ENCODE data around the gene CACNA1B. TPM values are rescaled to one million over a fixed set of nuclear protein-coding genes. Genes with fewer than 3 reads are reported as not detected.
"Not testable (repeated sequence)": the region's sequence is repeated elsewhere in the genome, so short reads cannot be mapped to it uniquely, and the experiment has no call there.

Gene CACNA1B
- total RNA-seq, 1 donor: under 0.01 TPM

GRCh38 chr9:137882506-137882821, 4.9 kb downstream of the CACNA1B start:
- no peaks in the 10 kb centered on the region for H3K79me2 ChIP-seq (ENCODE audit: insufficient read depth, low read length)
- H3K27me3 ChIP-seq (ENCODE audit: insufficient read depth, low read length): peaks cover 4% of the 10 kb centered on the region
- H3K4me3 ChIP-seq (ENCODE audit: insufficient read depth, low read length): no peak overlapping the region
- H4K20me1 ChIP-seq (ENCODE audit: insufficient read depth, low read length): no peaks in the 10 kb centered on the region
- DNase-seq (ENCODE audit: insufficient read length, low spot score, missing footprints): no peak
- no peak overlapping the region for H3K4me2 ChIP-seq (ENCODE audit: insufficient read depth, low read length)
- no peak overlapping the region for H2AFZ ChIP-seq (ENCODE audit: low read length)
- H3K4me1 ChIP-seq (ENCODE audit: insufficient read depth, low read length): no peaks in the 10 kb centered on the region
- no peak overlapping the region for H3K27ac ChIP-seq (ENCODE audit: low read depth, low read length)
- no peaks in the 10 kb centered on the region for H3K36me3 ChIP-seq (ENCODE audit: insufficient read depth, low read length)
- no peaks in the 10 kb centered on the region for H3K9me3 ChIP-seq (ENCODE audit: low read depth, low read length)
- no peak for TF ChIP-seq CTCF (IDR thresholded peaks at IDR 0.05; ENCODE audit: extremely low read depth, low read depth, low read length)

- H3K4me2 ChIP-seq (ENCODE audit: insufficient read depth, low read length); H3K36me3 ChIP-seq (ENCODE audit: insufficient read depth, low read length); H3K4me1 ChIP-seq (ENCODE audit: insufficient read depth, low read length); H2AFZ ChIP-seq (ENCODE audit: low read length); H3K27me3 ChIP-seq (ENCODE audit: insufficient read depth, low read length); H4K20me1 ChIP-seq (ENCODE audit: insufficient read depth, low read length); H3K79me2 ChIP-seq (ENCODE audit: insufficient read depth, low read length); H3K4me3 ChIP-seq (ENCODE audit: insufficient read depth, low read length); H3K9me3 ChIP-seq (ENCODE audit: low read depth, low read length); DNase-seq (ENCODE audit: insufficient read length, low spot score, missing footprints); H3K27ac ChIP-seq (ENCODE audit: low read depth, low read length): not testable (repeated sequence)
These were observed 6.4 kb downstream of the CACNA1B start for GRCh38 chr9:137883977-137884376.

DNA sequence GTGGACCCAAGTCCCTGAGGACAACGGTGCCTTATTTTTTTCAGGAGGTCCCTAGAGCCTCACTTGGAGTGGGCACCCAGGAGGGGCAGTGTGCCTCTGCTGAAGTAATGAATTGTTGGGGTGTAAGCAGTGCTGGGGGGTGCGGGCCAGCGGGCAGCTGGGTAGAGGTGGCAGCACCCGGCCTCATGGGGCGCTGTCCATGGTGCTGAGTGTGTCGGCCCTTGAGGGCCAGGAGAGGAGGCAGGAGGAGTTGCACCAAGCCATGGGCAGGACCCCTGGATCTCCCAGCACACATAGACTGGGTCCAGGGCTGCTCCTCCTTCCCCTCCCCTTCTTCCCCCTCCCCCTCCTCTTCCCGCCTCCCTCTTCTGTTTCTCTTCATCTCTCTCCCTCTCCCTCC, 7.0 kb downstream of the CACNA1B start:
- H3K9me3 ChIP-seq (ENCODE audit: low read depth, low read length); H3K4me3 ChIP-seq (ENCODE audit: insufficient read depth, low read length); H4K20me1 ChIP-seq (ENCODE audit: insufficient read depth, low read length); H2AFZ ChIP-seq (ENCODE audit: low read length); H3K27ac ChIP-seq (ENCODE audit: low read depth, low read length); H3K79me2 ChIP-seq (ENCODE audit: insufficient read depth, low read length); H3K4me2 ChIP-seq (ENCODE audit: insufficient read depth, low read length); H3K27me3 ChIP-seq (ENCODE audit: insufficient read depth, low read length); H3K36me3 ChIP-seq (ENCODE audit: insufficient read depth, low read length); DNase-seq (ENCODE audit: insufficient read length, low spot score, missing footprints); H3K4me1 ChIP-seq (ENCODE audit: insufficient read depth, low read length): not testable (repeated sequence)

DNA sequence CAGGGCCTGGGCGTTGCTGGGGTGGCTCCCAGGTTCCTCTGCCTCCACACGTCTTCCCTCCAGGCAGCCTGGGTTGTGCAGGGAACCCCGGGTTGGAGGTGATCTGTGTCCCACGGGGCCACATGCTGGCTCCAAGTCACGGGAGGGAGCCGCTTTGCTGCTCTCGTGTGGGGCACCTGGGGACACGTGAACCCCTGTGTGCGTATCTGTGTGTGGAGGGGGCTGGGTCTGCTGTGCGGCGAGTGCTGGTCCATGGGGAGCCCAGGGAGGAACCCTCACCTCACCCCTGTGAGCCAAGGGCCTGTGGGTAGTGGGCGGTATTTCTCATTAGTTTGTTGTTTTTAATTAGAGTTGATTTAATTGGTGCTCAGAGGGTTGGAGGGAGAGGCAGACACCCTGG, 7.5 kb downstream of the CACNA1B start:
- not testable (repeated sequence) for H3K9me3 ChIP-seq (ENCODE audit: low read depth, low read length); DNase-seq (ENCODE audit: insufficient read length, low spot score, missing footprints); H2AFZ ChIP-seq (ENCODE audit: low read length); H3K4me1 ChIP-seq (ENCODE audit: insufficient read depth, low read length); H3K4me2 ChIP-seq (ENCODE audit: insufficient read depth, low read length); H3K27ac ChIP-seq (ENCODE audit: low read depth, low read length); H3K4me3 ChIP-seq (ENCODE audit: insufficient read depth, low read length); H4K20me1 ChIP-seq (ENCODE audit: insufficient read depth, low read length); H3K79me2 ChIP-seq (ENCODE audit: insufficient read depth, low read length); H3K36me3 ChIP-seq (ENCODE audit: insufficient read depth, low read length); H3K27me3 ChIP-seq (ENCODE audit: insufficient read depth, low read length)

- not testable (repeated sequence) for H3K9me3 ChIP-seq (ENCODE audit: low read depth, low read length); H3K79me2 ChIP-seq (ENCODE audit: insufficient read depth, low read length); H3K4me3 ChIP-seq (ENCODE audit: insufficient read depth, low read length); H3K27ac ChIP-seq (ENCODE audit: low read depth, low read length); H4K20me1 ChIP-seq (ENCODE audit: insufficient read depth, low read length); DNase-seq (ENCODE audit: insufficient read length, low spot score, missing footprints); H3K4me2 ChIP-seq (ENCODE audit: insufficient read depth, low read length); H2AFZ ChIP-seq (ENCODE audit: low read length); H3K4me1 ChIP-seq (ENCODE audit: insufficient read depth, low read length); H3K27me3 ChIP-seq (ENCODE audit: insufficient read depth, low read length); H3K36me3 ChIP-seq (ENCODE audit: insufficient read depth, low read length)
These were observed 11.0 kb downstream of the CACNA1B start for GRCh38 chr9:137888621-137889020.

- not testable (repeated sequence) for H3K4me1 ChIP-seq (ENCODE audit: insufficient read depth, low read length); H3K36me3 ChIP-seq (ENCODE audit: insufficient read depth, low read length); H3K4me2 ChIP-seq (ENCODE audit: insufficient read depth, low read length); DNase-seq (ENCODE audit: insufficient read length, low spot score, missing footprints); H3K79me2 ChIP-seq (ENCODE audit: insufficient read depth, low read length); H3K9me3 ChIP-seq (ENCODE audit: low read depth, low read length); H3K4me3 ChIP-seq (ENCODE audit: insufficient read depth, low read length); H3K27me3 ChIP-seq (ENCODE audit: insufficient read depth, low read length); H2AFZ ChIP-seq (ENCODE audit: low read length); H4K20me1 ChIP-seq (ENCODE audit: insufficient read depth, low read length); H3K27ac ChIP-seq (ENCODE audit: low read depth, low read length)
These were observed 12.4 kb downstream of the CACNA1B start for GRCh38 chr9:137889966-137890365.

- not testable (repeated sequence) for H2AFZ ChIP-seq (ENCODE audit: low read length); DNase-seq (ENCODE audit: insufficient read length, low spot score, missing footprints); H3K4me3 ChIP-seq (ENCODE audit: insufficient read depth, low read length); H3K4me2 ChIP-seq (ENCODE audit: insufficient read depth, low read length); H3K9me3 ChIP-seq (ENCODE audit: low read depth, low read length); H4K20me1 ChIP-seq (ENCODE audit: insufficient read depth, low read length); H3K4me1 ChIP-seq (ENCODE audit: insufficient read depth, low read length); H3K27ac ChIP-seq (ENCODE audit: low read depth, low read length); H3K27me3 ChIP-seq (ENCODE audit: insufficient read depth, low read length); H3K79me2 ChIP-seq (ENCODE audit: insufficient read depth, low read length); H3K36me3 ChIP-seq (ENCODE audit: insufficient read depth, low read length)
These were observed 13.4 kb downstream of the CACNA1B start for GRCh38 chr9:137890768-137891587.
